Skin of body (tissue), 2 donors: ENCODE data around the gene PAGE4. TPM values are rescaled to one million over a fixed set of nuclear protein-coding genes. Genes with fewer than 3 reads are reported as not detected.

Experiments used
- DNase-seq: peaks from one replicate; lab custom pipeline; 2025; lab: John Stamatoyannopoulos, UW
- total RNA-seq: library from RNA; depleted of rRNA; stranded (reverse); fragments of >200 nt; gene quantifications from one replicate; pipeline ENCODE4 v1.2.3, GENCODE V29; 2014

PAGE4 gene
- total RNA-seq, 1 donor from 2014 or later = not detected

GRCh38 chrX:49868739-49869138 lies 39.6 kb downstream of the PAGE4 start:
- no peak for DNase-seq

- DNase-seq = no peak
Observed at GRCh38 chrX:49876750-49877149, 47.6 kb downstream of the PAGE4 start.

GRCh38 chrX:49877397-49878101 lies 48.4 kb downstream of the PAGE4 start:
- DNase-seq = no peak

- no peak for DNase-seq
Observed at GRCh38 chrX:49878128-49878833, 49.2 kb downstream of the PAGE4 start.

- DNase-seq = peak; percentile 85
Observed at GRCh38 chrX:49878834-49879655, 49.9 kb downstream of the PAGE4 start, which contains the start of gene USP27X. USP27X (plus strand) TSS chrX:49879484; CDS start chrX:49880308, 824 bp downstream.

- no peak for DNase-seq
Observed at GRCh38 chrX:49879656-49880277, 50.7 kb downstream of the PAGE4 start.

GRCh38 chrX:49880668-49881067 lies 51.6 kb downstream of the PAGE4 start:
- DNase-seq = no peak

Other genes starting within 250 kb of the PAGE4 start
- not detected for gene GAGE12H, start 249.4 kb upstream of the PAGE4 start, total RNA-seq
- gene GAGE2A, start 239.8 kb upstream of the PAGE4 start, total RNA-seq = not detected
- not detected for gene GAGE1, start 230.3 kb upstream of the PAGE4 start, total RNA-seq
- gene PAGE1, start 133.3 kb upstream of the PAGE4 start, total RNA-seq = not detected
- 3.1 TPM for gene USP27X, start 50.2 kb downstream of the PAGE4 start, total RNA-seq
- 18.9 TPM for gene CLCN5, start 93.3 kb downstream of the PAGE4 start, total RNA-seq